ENCODE results near the gene NOTCH2. TPM values are rescaled to one million over a fixed set of nuclear protein-coding genes. Genes with fewer than 3 reads are reported as not detected.
A peak's percentile ranks its signal among the peaks of the same experiment; 100 is the strongest.

Gene NOTCH2
- total RNA-seq, 8 experiments from 2014 or later = 10.1 to 70.6 (median 28.8) TPM

DNA sequence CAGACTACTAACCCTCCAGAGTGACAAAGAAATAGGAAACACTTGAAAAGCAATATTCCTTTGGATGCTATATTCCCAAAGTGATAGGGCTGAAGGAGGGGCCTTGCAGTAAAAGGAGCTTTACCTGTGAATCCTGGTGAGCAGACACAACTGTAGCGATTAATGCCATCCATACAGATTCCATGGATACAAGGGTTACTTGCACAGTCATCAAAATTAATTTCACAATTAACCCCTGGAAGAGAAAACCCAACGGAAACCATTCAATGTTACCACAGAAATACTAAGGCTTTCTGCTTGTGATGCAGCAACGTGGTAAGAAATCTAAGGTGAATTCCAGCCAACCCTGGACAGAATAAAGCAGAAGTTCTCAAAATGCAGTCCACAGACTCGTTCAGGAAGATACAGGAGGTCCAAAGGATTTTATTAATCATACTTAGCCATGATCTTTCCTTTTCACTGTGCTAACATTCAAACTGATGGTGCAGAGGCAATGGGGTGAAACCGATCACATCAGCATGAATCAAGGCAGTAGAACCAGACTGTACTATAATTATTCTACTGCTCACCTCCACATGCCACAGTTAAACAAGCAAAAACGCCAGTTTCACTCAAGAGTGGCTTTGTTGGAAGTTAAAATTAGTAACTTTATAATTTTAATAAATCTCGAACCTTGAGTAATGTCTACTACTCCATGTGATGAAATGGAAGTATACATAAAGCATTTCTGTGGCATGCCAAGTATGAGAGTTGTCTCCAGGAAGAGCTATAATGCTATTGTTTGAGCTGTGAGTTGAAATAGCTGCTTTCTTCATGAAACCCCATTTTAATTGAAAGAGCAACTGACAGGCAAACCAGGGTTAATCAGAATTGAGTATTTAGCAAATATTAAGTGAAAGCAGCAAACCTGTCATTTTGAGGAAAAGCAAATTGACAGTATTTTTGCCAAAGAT, 109.9 kb downstream of the NOTCH2 start:
- Histone ChIP-seq H3K4me3 (no peak overlapping the region), H3K27ac (no peak overlapping the region), H3K4me1 (replicated peaks in 1 of 2) (no peaks in the 10 kb centered on the region)
- no peak for ATAC-seq (replicated peaks in 6 of 8)
- 72 to 95% (median 90%) methylated on average over 4 to 7 of the region's 7 CpGs; no CpG with 5 or more reads in 1 of the 10 experiments for WGBS, 10 experiments
- in situ Hi-C loops (cut with MboI; ENCODE audit: low pct_unique_long_range_greater_than_20kb in 2 of 9, low sequenced_read_pairs in 9 of 9, unreplicated experiment in 9 of 9) = no loop called here

GRCh38 chr1:119958223-119958622, 111.2 kb downstream of the NOTCH2 start:
- 0 to 100% (median 50%) methylated on average over 1 of the region's 1 CpG; no CpG with 5 or more reads in 2 of the 10 experiments for WGBS, 10 experiments
- Histone ChIP-seq H3K4me1 (replicated peaks in 1 of 2) (no peaks in the 10 kb centered on the region), H3K27ac (no peak overlapping the region), H3K4me3 (no peak overlapping the region)
- in situ Hi-C loops (cut with MboI; ENCODE audit: low pct_unique_long_range_greater_than_20kb in 2 of 9, low sequenced_read_pairs in 9 of 9, unreplicated experiment in 9 of 9) = no loop called here
- no peak for ATAC-seq (replicated peaks in 6 of 8)

DNA sequence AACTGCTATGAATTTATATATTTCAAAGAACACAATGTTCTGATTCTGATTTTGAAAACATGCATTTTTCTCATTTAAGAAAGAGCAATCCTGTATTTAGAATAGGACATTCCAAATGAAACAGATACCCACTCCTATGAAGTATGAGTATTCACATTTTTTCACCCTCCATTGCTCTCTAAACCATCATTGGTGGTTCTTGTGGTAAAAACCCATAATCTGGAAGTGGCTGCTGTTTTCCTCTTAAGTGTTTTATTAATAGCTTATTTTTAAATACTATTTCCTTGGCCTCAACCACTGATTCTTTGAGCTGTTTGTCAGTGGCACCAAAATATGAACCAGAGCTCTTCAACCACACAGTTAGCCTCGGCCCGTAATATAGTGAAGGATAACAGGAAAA, 113.2 kb downstream of the NOTCH2 start:
- H3K4me1 ChIP-seq (replicated peaks in 1 of 2) = no peaks in the 10 kb centered on the region
- no peak overlapping the region for H3K4me3 ChIP-seq
- no peak overlapping the region for H3K27ac ChIP-seq
- no peak for ATAC-seq (replicated peaks in 6 of 8)
- WGBS, 10 experiments = 83 to 100% (median 100%) methylated on average over 1 to 2 of the region's 2 CpGs; no CpG with 5 or more reads in 2 of the 10 experiments
- in situ Hi-C loops (cut with MboI; ENCODE audit: low pct_unique_long_range_greater_than_20kb in 2 of 9, low sequenced_read_pairs in 9 of 9, unreplicated experiment in 9 of 9) = no loop called here

GRCh38 chr1:119954476-119955422, 114.7 kb downstream of the NOTCH2 start:
- Histone ChIP-seq H3K4me1 (replicated peaks in 1 of 2) (no peaks in the 10 kb centered on the region), H3K4me3 (no peak overlapping the region), H3K27ac (no peak overlapping the region)
- in situ Hi-C loops (cut with MboI; ENCODE audit: low pct_unique_long_range_greater_than_20kb in 2 of 9, low sequenced_read_pairs in 9 of 9, unreplicated experiment in 9 of 9) = no loop called here
- ATAC-seq (replicated peaks in 6 of 8) = peak in 3 of 8 experiments; percentile 93 to 98 (median 95)
- 83 to 100% (median 96%) methylated on average over 1 to 9 of the region's 9 CpGs; no CpG with 5 or more reads in 1 of the 10 experiments for WGBS, 10 experiments

DNA sequence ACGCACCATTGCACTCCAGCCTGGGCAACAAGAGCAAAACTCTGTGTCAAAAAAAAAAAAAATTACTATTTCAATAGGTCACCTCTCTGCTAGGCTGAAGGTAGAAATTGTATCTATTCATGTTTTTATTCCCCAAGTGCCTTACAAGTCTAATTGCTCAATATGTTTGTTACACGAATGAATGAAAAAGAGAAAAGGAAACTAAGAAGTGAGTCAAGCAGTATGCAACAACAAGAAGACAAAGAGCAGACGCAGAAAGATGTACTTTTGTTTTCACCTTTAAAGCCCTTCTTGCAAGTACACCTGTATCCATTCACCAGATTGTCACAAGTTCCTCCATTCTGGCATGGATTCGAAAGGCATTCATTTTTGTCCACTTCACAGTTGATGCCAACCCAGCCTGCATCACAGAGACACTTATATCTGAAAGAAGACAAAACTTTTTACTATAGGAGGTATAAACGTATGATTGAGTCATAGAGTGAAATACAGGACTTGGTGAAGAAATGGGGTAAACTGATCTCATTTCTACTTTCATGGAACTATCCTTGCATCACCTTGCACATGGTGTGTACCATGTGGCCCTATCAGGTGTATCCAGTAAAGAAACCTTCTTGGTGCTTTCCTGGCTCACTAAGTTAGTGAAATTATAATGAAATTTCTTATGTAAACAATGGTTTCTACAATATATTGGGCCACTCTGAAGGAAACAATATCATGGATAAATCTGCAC, 116.0 kb downstream of the NOTCH2 start:
- in situ Hi-C loops (cut with MboI; ENCODE audit: low pct_unique_long_range_greater_than_20kb in 2 of 9, low sequenced_read_pairs in 9 of 9, unreplicated experiment in 9 of 9) = no loop called here
- Histone ChIP-seq H3K4me1 (replicated peaks in 1 of 2) (no peaks in the 10 kb centered on the region), H3K27ac (no peak overlapping the region), H3K4me3 (no peak overlapping the region)
- 85 to 100% (median 95%) methylated on average over 1 to 5 of the region's 5 CpGs for WGBS, 10 experiments
- ATAC-seq (replicated peaks in 6 of 8) = no peak

- Histone ChIP-seq H3K4me1 (replicated peaks in 1 of 2) (no peaks in the 10 kb centered on the region), H3K4me3 (no peak overlapping the region), H3K27ac (no peak overlapping the region)
- in situ Hi-C loops (cut with MboI; ENCODE audit: low pct_unique_long_range_greater_than_20kb in 2 of 9, low sequenced_read_pairs in 9 of 9, unreplicated experiment in 9 of 9) = no loop called here
- no peak for ATAC-seq (replicated peaks in 6 of 8)
- 92 to 100% (median 97%) methylated on average over 2 to 5 of the region's 5 CpGs; no CpG with 5 or more reads in 3 of the 10 experiments for WGBS, 10 experiments
Observed at GRCh38 chr1:119952496-119952895, 117.0 kb downstream of the NOTCH2 start.

GRCh38 chr1:119948342-119949214, 120.9 kb downstream of the NOTCH2 start:
- H3K4me3 ChIP-seq = no peak overlapping the region
- no peaks in the 10 kb centered on the region for H3K4me1 ChIP-seq (replicated peaks in 1 of 2)
- 0 to 100% (median 54%) methylated on average over 1 to 6 of the region's 6 CpGs; no CpG with 5 or more reads in 2 of the 10 experiments for WGBS, 10 experiments
- no peak overlapping the region for H3K27ac ChIP-seq
- peak; percentile 86 to 95 (median 92) for ATAC-seq (replicated peaks in 6 of 8)
- in situ Hi-C loops (cut with MboI; ENCODE audit: low pct_unique_long_range_greater_than_20kb in 2 of 9, low sequenced_read_pairs in 9 of 9, unreplicated experiment in 9 of 9) = no loop called here

- ATAC-seq (replicated peaks in 6 of 8) = no peak
- Histone ChIP-seq H3K4me1 (replicated peaks in 1 of 2) (no peaks in the 10 kb centered on the region), H3K4me3 (no peak overlapping the region), H3K27ac (no peak overlapping the region)
- 12 to 100% (median 83%) methylated on average over 1 to 3 of the region's 3 CpGs; no CpG with 5 or more reads in 1 of the 10 experiments for WGBS, 10 experiments
- in situ Hi-C loops (cut with MboI; ENCODE audit: low pct_unique_long_range_greater_than_20kb in 2 of 9, low sequenced_read_pairs in 9 of 9, unreplicated experiment in 9 of 9) = no loop called here
Observed at GRCh38 chr1:119947468-119947867, 122.0 kb downstream of the NOTCH2 start.

DNA sequence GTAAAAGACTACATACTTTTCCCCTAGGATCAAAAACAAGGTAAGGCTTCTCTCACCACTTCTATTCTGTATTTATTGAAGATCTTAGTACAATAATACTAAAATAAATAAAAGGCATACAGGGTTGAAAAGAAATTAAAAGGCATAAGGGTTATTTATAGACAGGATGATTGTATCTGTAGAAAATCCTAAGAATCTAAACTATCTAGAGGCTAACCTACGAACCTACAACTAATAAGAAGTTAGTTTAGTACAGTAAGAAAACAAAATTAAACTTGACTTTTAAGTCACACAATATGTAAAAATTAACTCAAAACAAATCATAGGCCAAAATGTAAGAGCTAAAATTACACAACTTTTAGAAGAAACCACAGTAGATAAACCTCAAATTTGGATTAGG, 122.7 kb downstream of the NOTCH2 start:
- no peak overlapping the region for H3K4me3 ChIP-seq
- in situ Hi-C loops (cut with MboI; ENCODE audit: low pct_unique_long_range_greater_than_20kb in 2 of 9, low sequenced_read_pairs in 9 of 9, unreplicated experiment in 9 of 9) = no loop called here
- ATAC-seq (replicated peaks in 6 of 8) = no peak
- no peaks in the 10 kb centered on the region for H3K4me1 ChIP-seq (replicated peaks in 1 of 2)
- H3K27ac ChIP-seq = no peak overlapping the region
- WGBS, 10 experiments = 0 to 100% (median 96%) methylated on average over 1 of the region's 1 CpG

GRCh38 chr1:119943216-119943615, 126.2 kb downstream of the NOTCH2 start:
- Histone ChIP-seq H3K4me1 (replicated peaks in 1 of 2) (no peaks in the 10 kb centered on the region), H3K4me3 (no peak overlapping the region), H3K27ac (no peak overlapping the region)
- ATAC-seq (replicated peaks in 6 of 8) = no peak
- in situ Hi-C loops (cut with MboI; ENCODE audit: low pct_unique_long_range_greater_than_20kb in 2 of 9, low sequenced_read_pairs in 9 of 9, unreplicated experiment in 9 of 9) = no loop called here
- WGBS, 10 experiments = 0 to 94% (median 76%) methylated on average over 1 to 2 of the region's 2 CpGs

DNA sequence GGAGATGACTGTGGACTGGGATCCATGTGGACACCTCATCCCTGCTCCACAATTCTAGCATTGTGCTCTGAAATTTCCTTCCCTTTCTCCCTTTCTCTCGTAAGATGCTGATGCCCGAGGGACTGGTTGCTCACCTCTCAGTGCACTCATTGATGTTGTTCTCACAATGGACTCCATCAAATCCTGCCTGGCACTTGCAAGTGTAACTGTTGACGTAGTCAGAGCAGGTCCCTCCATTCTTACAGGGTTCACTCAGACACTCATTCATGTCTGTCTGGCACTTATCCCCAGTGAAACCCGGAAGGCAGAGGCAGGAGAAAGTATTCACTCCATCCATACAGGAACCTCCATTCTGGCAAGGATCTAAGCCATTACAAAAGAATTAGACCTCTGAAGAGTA, 128.1 kb downstream of the NOTCH2 start:
- in situ Hi-C loops (cut with MboI; ENCODE audit: low pct_unique_long_range_greater_than_20kb in 2 of 9, low sequenced_read_pairs in 9 of 9, unreplicated experiment in 9 of 9) = no loop called here
- H3K27ac ChIP-seq = no peak overlapping the region
- ATAC-seq (replicated peaks in 6 of 8) = no peak
- H3K4me3 ChIP-seq = no peak overlapping the region
- WGBS, 10 experiments = 85 to 100% (median 97%) methylated on average over 1 to 4 of the region's 4 CpGs; no CpG with 5 or more reads in 1 of the 10 experiments
- no peaks in the 10 kb centered on the region for H3K4me1 ChIP-seq (replicated peaks in 1 of 2)

GRCh38 chr1:119940697-119941096, 128.8 kb downstream of the NOTCH2 start:
- H3K4me3 ChIP-seq = no peak overlapping the region
- no peak overlapping the region for H3K27ac ChIP-seq
- no peak for ATAC-seq (replicated peaks in 6 of 8)
- no peaks in the 10 kb centered on the region for H3K4me1 ChIP-seq (replicated peaks in 1 of 2)
- in situ Hi-C loops (cut with MboI; ENCODE audit: low pct_unique_long_range_greater_than_20kb in 2 of 9, low sequenced_read_pairs in 9 of 9, unreplicated experiment in 9 of 9) = no loop called here
